Mesothelial cell of epicardium (in vitro differentiated cells): ENCODE measurements around the gene MRPS35. TPM values are rescaled to one million over a fixed set of nuclear protein-coding genes. Genes with fewer than 3 reads are reported as not detected.

Source experiments
- DNase-seq, 2 experiments: peaks; one replicate each; pipeline ENCODE4 v3.0.0; 2021; ENCODE audit warnings: low spot score in 2 of 2; ENCODE audit not compliant: unreplicated experiment in 2 of 2
- H3K27ac Mint-ChIP-seq: 2 replicates; pipeline ENCODE4 v1.8.0; 2021; ENCODE audit warnings: mixed read lengths
- H3K27me3 Mint-ChIP-seq: 2 replicates; pipeline ENCODE4 v1.8.0; 2021; ENCODE audit warnings: low read depth, mixed read lengths
- H3K36me3 Mint-ChIP-seq: 2 replicates; pipeline ENCODE4 v1.8.0; 2021; ENCODE audit warnings: mixed read lengths
- H3K4me1 Mint-ChIP-seq: 2 replicates; pipeline ENCODE4 v1.8.0; 2021; ENCODE audit warnings: mixed read lengths
- H3K4me3 Mint-ChIP-seq: 2 replicates; pipeline ENCODE4 v1.8.0; 2021; ENCODE audit warnings: mild to moderate bottlenecking, moderate library complexity, mixed read lengths
- H3K9me3 Mint-ChIP-seq: 2 replicates; pipeline ENCODE4 v1.8.0; 2021; ENCODE audit warnings: mixed read lengths
- CTCF ChIP-seq: fragments of 200-600 bp; sonication (generic); IDR thresholded peaks from one replicate; pipeline ENCODE4 v1.5.0; 2021; ENCODE audit warnings: antibody characterized with exemption; ENCODE audit not compliant: unreplicated experiment
- total RNA-seq: library from RNA; stranded (reverse); gene quantifications from 3 replicates; pipeline ENCODE4 v1.2.1, GENCODE V29; 2021

The MRPS35 gene
- total RNA-seq, 1 donor from 2014 or later, result 34.0 TPM

GRCh38 chr12:27672643-27673042, 38.0 kb upstream of the MRPS35 start:
- Mint-ChIP-seq H3K36me3 (peaks cover 39% of the 10 kb centered on the region), H3K4me1 (no peaks in the 10 kb centered on the region), H3K27me3 (no peaks in the 10 kb centered on the region), H3K4me3 (no peak overlapping the region), H3K27ac (no peak overlapping the region), H3K9me3 (no peaks in the 10 kb centered on the region)
- no peak for TF ChIP-seq CTCF
- DNase-seq, result no peak

GRCh38 chr12:27673101-27673718, 37.4 kb upstream of the MRPS35 start:
- Mint-ChIP-seq H3K27ac (no peak overlapping the region), H3K4me1 (no peaks in the 10 kb centered on the region)

DNA sequence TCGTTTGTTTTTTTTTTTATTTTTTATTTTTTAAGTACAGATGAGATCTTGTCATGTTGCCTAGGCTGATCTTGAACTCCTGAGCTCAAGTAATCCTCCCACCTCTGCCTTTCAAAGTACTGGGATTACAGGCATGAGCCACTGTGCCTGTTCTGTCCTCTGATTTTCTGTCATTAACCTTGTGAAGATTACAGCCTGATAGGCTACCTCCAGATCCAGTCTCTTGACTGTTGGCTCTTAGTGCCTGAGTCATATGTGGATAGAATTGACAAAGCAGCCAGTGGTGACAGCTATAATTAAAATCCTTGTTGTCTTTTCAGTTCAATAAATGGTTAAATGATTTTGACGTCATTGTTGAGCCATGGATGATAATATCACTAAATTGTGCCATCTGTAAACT, 35.6 kb upstream of the MRPS35 start:
- Mint-ChIP-seq H3K9me3 (peaks cover 4% of the 10 kb centered on the region), H3K36me3 (peaks cover 50% of the 10 kb centered on the region), H3K27ac (no peak overlapping the region), H3K4me1 (no peaks in the 10 kb centered on the region), H3K4me3 (no peak overlapping the region), H3K27me3 (no peaks in the 10 kb centered on the region)
- DNase-seq, result no peak
- TF ChIP-seq CTCF, result no peak

More at GRCh38 chr12:27673101-27673718, 37.4 kb upstream of the MRPS35 start:
- H3K9me3 Mint-ChIP-seq, result no peaks in the 10 kb centered on the region
- TF ChIP-seq CTCF, result no peak
- H3K36me3 Mint-ChIP-seq, result peaks cover 43% of the 10 kb centered on the region
- no peak for DNase-seq
- H3K4me3 Mint-ChIP-seq, result no peak overlapping the region
- H3K27me3 Mint-ChIP-seq, result no peaks in the 10 kb centered on the region

DNA sequence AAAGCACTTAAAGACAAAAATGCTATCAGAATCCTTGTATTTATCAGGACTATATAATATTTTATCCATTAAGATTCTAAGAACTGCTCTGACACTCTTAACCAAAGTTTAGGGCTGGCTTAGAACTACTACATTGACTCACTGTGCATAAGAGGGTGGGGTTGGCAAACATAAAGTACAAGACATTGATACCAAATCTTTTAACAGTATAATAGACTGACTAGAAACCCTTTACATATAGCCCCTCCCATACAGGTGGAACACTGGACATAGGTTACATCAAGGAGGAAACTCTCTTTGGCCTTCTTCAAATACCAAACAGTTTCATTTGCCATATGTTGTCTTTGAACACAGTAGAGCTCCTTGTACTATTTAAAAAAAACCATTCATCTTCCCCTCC, 30.0 kb upstream of the MRPS35 start:
- H3K4me3 Mint-ChIP-seq, result no peak overlapping the region
- peaks cover 61% of the 10 kb centered on the region for H3K36me3 Mint-ChIP-seq
- DNase-seq, result no peak
- H3K27me3 Mint-ChIP-seq, result no peaks in the 10 kb centered on the region
- no peak for TF ChIP-seq CTCF
- no peaks in the 10 kb centered on the region for H3K4me1 Mint-ChIP-seq
- H3K9me3 Mint-ChIP-seq, result peaks cover 7% of the 10 kb centered on the region
- H3K27ac Mint-ChIP-seq, result no peak overlapping the region

DNA sequence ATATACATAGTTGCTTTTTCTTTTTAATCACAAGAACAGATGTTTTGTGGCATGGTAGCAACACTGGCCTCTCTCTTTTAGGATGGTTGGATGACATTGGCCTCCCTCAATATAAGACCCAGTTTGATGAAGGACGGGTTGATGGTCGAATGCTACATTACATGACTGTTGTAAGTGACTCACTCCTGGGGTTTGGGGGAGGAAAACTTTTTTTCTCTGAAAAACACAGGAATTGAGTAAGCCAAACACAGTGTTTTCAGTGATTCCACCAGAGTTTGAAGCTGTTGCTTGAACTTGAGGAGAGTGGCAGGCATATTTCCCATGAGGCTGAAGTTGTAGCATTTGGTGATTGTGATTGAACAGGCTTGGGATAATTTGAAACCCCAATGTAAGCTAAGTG, 28.1 kb upstream of the MRPS35 start:
- Mint-ChIP-seq H3K36me3 (peaks cover 53% of the 10 kb centered on the region), H3K4me3 (no peak overlapping the region), H3K4me1 (no peaks in the 10 kb centered on the region), H3K27ac (no peak overlapping the region), H3K27me3 (no peaks in the 10 kb centered on the region), H3K9me3 (peaks cover 7% of the 10 kb centered on the region)
- no peak for DNase-seq
- no peak for TF ChIP-seq CTCF

DNA sequence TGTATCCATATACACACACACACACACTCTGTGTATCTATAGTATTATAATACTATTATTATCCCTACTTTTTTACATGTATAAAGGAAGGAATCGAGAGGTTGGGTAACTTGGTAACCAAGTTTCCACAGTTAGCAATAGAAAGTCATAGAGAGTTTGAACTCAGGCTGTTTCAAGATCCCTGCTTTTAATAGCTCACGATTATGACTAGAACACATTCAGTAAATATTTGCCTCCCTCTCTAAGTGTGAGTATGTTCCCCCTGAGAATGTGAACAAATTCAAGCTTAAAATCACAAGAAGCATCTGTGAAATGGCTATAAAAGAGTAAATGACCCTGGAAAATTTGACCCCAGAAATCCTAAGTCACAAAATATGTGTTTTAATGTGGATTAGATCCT, 25.4 kb upstream of the MRPS35 start:
- Mint-ChIP-seq H3K9me3 (peaks cover under 1% of the 10 kb centered on the region), H3K4me1 (no peaks in the 10 kb centered on the region), H3K27ac (no peak overlapping the region), H3K27me3 (no peaks in the 10 kb centered on the region), H3K36me3 (peaks cover 48% of the 10 kb centered on the region), H3K4me3 (no peak overlapping the region)
- no peak for TF ChIP-seq CTCF
- no peak for DNase-seq
